Stomach (tissue), 19 donors: ENCODE measurements around the gene CNOT11. TPM values are rescaled to one million over a fixed set of nuclear protein-coding genes. Genes with fewer than 3 reads are reported as not detected.

Experiments used
- DNase-seq, 2 donors: peaks; one replicate each; pipeline versions ENCODE4 v3.0.0 to v3.0.0-alpha.2; 2013 to 2019
- H3K27ac ChIP-seq, 5 donors: fragments of 200-600 bp in 4 of 5; sonication (generic) in 4 of 5; one replicate each; pipeline ENCODE4 v1.5.1; 2013 to 2019; ENCODE audit warnings: mild to moderate bottlenecking in 1 of 5, moderate library complexity in 1 of 5
- H3K27me3 ChIP-seq, 3 donors: fragments of 200-600 bp; sonication (generic); one replicate each; pipeline ENCODE4 v1.5.1; 2017 to 2019; ENCODE audit warnings: mixed run types in 1 of 3
- H3K36me3 ChIP-seq, 4 donors: fragments of 200-600 bp; sonication (generic); 1 replicate in 3 of 4; 2 replicates in 1 of 4; pipeline ENCODE4 v1.5.1; 2016 to 2019
- H3K4me1 ChIP-seq, 4 donors: fragments of 200-600 bp; sonication (generic); one replicate each; pipeline ENCODE4 v1.5.1; 2016 to 2019
- H3K4me3 ChIP-seq, 4 donors: fragments of 200-600 bp; sonication (generic) in 3 of 4; one replicate each; pipeline ENCODE4 v1.5.1; 2016 to 2019; ENCODE audit warnings: mild to moderate bottlenecking in 1 of 4
- H3K9me3 ChIP-seq, 4 donors: fragments of 200-600 bp; sonication (generic); one replicate each; pipeline ENCODE4 v1.5.1; 2016 to 2019
- EP300 ChIP-seq: sonication (generic); formaldehyde crosslinking; IDR thresholded peaks from one replicate; pipeline ENCODE4 v1.6.1; 2017; ENCODE audit warnings: antibody characterized with exemption
- POLR2A ChIP-seq, 4 donors: fragments of 450-650 bp; IDR thresholded peaks; one replicate each; pipeline ENCODE4 v1.6.1; 2016; ENCODE audit warnings: antibody characterized with exemption in 4 of 4, control low read depth in 2 of 4, mild to moderate bottlenecking in 1 of 4, moderate library complexity in 1 of 4
- POLR2AphosphoS5 ChIP-seq, 3 donors: sonication (generic); formaldehyde crosslinking; IDR thresholded peaks; one replicate each; pipeline ENCODE4 v1.6.1; 2016; ENCODE audit warnings: antibody characterized with exemption in 3 of 3
- WGBS, 5 donors: extraction: QIAGEN DNeasy Blood & Tissue Kit in 3 of 5; methylation state at CpG; one replicate each; pipeline versions ENCODE4 v1.1.5 to v1.1.7; 2013 to 2018; 5-methylcytosine and 5-hydroxymethylcytosine counted together
- intact Hi-C: fragments of 100-400 bp; cut with DNase I; formaldehyde crosslinking; loops from one replicate; pipeline ENCODE4 v1.15.1; 2023; ENCODE audit warnings: low total_unique reads
- long read RNA-seq, 10 donors: transcript quantifications; one replicate each; lab custom pipeline, GENCODE V29; 2026
- polyA plus RNA-seq, 3 donors: library from polyadenylated mRNA; stranded (reverse); fragments of 200-250 nt; gene quantifications; one replicate each; pipeline ENCODE4 v1.2.3, GENCODE V29; 2013
- total RNA-seq, 5 donors: library from RNA; depleted of rRNA; stranded (reverse); fragments of >200 nt; gene quantifications; one replicate each; pipeline versions ENCODE4 v1.1.0 to v1.2.3, GENCODE V29; 2014 to 2016
- TF ChIP-seq, protein P1 (sequence below), 7 experiments: fragments of 450-650 bp in 4 of 7; fragments of 200-600 bp in 3 of 7; sonication (generic) in 3 of 7; IDR thresholded peaks; one replicate each; pipeline ENCODE4 v1.5.1; 2016 to 2019; ENCODE audit warnings: antibody characterized with exemption in 7 of 7, control low read depth in 2 of 7, mild to moderate bottlenecking in 1 of 7
- donor health status: healthy with polysubstance abuse.
- donor health status: Bipolar disorder and iron deficiency.
- donor health status: healthy.

The CNOT11 gene
- total RNA-seq (10 to 100 TPM in 4 of 5 donors, 1 to 10 TPM in 1; 9.3 to 71.4 (median 25.3) TPM), polyA plus RNA-seq (10 to 100 TPM; 16.1 to 26.6 (median 21.3) TPM)
- long read RNA-seq, donor 1, transcript CNOT11-201 (7 exons, 2,599 nt) = major isoform, 6 of 6 reads
- long read RNA-seq, donor 1, partial matches to known transcripts = 0 of 6 reads
- long read RNA-seq, donor 1, other reads (novel, unspliced or antisense) = 0 of 6 reads
- long read RNA-seq, donor 2, transcript CNOT11-201 (7 exons, 2,599 nt) = major isoform, 5 of 5 reads
- long read RNA-seq, donor 2, partial matches to known transcripts = 0 of 5 reads
- long read RNA-seq, donor 2, other reads (novel, unspliced or antisense) = 0 of 5 reads
- long read RNA-seq, donor 3, partial matches to known transcripts = 0 of 4 reads
- long read RNA-seq, donor 3, other reads (novel, unspliced or antisense) = 0 of 4 reads
- long read RNA-seq, donor 4, partial matches to known transcripts = 0 of 1 reads
- long read RNA-seq, donor 4, other reads (novel, unspliced or antisense) = 0 of 1 reads
- long read RNA-seq, donor 5, transcript CNOT11-201 (7 exons, 2,599 nt) = major isoform, 6 of 49 reads
- long read RNA-seq, donor 5, partial matches to known transcripts = 26 of 49 reads
- long read RNA-seq, donor 5, other reads (novel, unspliced or antisense) = 17 of 49 reads
- long read RNA-seq, donor 6 = 0 reads
- long read RNA-seq, donor 7, transcript CNOT11-201 (7 exons, 2,599 nt) = major isoform, 12 of 44 reads
- long read RNA-seq, donor 7, partial matches to known transcripts = 32 of 44 reads
- long read RNA-seq, donor 7, other reads (novel, unspliced or antisense) = 0 of 44 reads
- long read RNA-seq, donor 8, transcript CNOT11-201 (7 exons, 2,599 nt) = major isoform, 7 of 7 reads
- long read RNA-seq, donor 8, partial matches to known transcripts = 0 of 7 reads
- long read RNA-seq, donor 8, other reads (novel, unspliced or antisense) = 0 of 7 reads
- long read RNA-seq, donor 9, partial matches to known transcripts = 33 of 56 reads
- long read RNA-seq, donor 9, other reads (novel, unspliced or antisense) = 19 of 56 reads
- long read RNA-seq, donor 10, partial matches to known transcripts = 7 of 10 reads
- long read RNA-seq, donor 10, other reads (novel, unspliced or antisense) = 0 of 10 reads

DNA sequence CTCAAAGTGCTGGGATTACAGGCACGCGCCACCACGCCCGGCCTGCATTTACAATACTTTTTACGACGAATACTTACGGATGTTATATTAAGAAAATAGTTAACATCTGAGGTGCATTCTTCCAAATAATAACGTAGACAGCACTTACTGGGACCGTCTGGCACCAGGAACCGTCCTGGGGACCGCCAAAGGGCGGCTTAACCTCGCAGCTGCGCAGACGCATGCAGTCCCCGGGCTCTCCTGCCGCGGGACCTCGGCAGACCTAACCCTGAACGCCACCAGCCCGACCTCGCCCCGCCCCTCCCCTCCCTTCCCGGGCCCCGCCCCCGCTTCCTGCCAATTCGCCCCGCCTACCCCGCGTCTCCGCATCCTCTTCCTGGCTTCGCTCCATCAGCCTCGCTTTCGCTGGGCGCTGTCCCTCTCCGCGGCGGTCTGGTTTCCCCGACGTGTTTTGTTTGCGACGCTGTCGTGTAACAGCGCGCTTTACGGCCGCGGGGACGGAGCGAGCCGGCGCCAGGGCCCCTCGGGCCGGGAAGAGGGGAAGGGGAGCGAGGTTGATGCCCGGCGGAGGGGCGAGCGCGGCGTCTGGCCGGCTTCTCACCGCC is at the start of gene CNOT11:
Gene CNOT11 (plus strand): TSS at position 479 of the 605 bp plus-strand sequence. CDS start 79 bp downstream, at position 558.
- DNase-seq = peak; percentile 100
- H3K36me3 ChIP-seq = peaks cover 0 to 9% (median 1%) of the 10 kb centered on the region in 4 donors
- no peaks in the 10 kb centered on the region for H3K9me3 ChIP-seq
- H3K4me1 ChIP-seq = peaks cover 24 to 59% (median 49%) of the 10 kb centered on the region in 4 donors
- no peaks in the 10 kb centered on the region for H3K27me3 ChIP-seq
- TF ChIP-seq POLR2AphosphoS5 (IDR thresholded peaks at IDR 0.05) (peak; percentile 79 to 98 (median 90)), EP300 (no peak), POLR2A (IDR thresholded peaks at IDR 0.05) (peak in 2 of 4 donors; percentile 35 to 43)
- TF ChIP-seq, protein P1, sequence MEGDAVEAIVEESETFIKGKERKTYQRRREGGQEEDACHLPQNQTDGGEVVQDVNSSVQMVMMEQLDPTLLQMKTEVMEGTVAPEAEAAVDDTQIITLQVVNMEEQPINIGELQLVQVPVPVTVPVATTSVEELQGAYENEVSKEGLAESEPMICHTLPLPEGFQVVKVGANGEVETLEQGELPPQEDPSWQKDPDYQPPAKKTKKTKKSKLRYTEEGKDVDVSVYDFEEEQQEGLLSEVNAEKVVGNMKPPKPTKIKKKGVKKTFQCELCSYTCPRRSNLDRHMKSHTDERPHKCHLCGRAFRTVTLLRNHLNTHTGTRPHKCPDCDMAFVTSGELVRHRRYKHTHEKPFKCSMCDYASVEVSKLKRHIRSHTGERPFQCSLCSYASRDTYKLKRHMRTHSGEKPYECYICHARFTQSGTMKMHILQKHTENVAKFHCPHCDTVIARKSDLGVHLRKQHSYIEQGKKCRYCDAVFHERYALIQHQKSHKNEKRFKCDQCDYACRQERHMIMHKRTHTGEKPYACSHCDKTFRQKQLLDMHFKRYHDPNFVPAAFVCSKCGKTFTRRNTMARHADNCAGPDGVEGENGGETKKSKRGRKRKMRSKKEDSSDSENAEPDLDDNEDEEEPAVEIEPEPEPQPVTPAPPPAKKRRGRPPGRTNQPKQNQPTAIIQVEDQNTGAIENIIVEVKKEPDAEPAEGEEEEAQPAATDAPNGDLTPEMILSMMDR (IDR thresholded peaks at IDR 0.05) = no peak
- intact Hi-C loops = no loop called here
- peak within 1 kb of the TSS; percentile 95 to 98 (median 98) for H3K27ac ChIP-seq
- WGBS, 5 donors = 0 to 1% (median 1%) methylated on average over 27 to 63 of the region's 63 CpGs
- H3K4me3 ChIP-seq = peak within 1 kb of the TSS; percentile 70 to 98 (median 82)

DNA sequence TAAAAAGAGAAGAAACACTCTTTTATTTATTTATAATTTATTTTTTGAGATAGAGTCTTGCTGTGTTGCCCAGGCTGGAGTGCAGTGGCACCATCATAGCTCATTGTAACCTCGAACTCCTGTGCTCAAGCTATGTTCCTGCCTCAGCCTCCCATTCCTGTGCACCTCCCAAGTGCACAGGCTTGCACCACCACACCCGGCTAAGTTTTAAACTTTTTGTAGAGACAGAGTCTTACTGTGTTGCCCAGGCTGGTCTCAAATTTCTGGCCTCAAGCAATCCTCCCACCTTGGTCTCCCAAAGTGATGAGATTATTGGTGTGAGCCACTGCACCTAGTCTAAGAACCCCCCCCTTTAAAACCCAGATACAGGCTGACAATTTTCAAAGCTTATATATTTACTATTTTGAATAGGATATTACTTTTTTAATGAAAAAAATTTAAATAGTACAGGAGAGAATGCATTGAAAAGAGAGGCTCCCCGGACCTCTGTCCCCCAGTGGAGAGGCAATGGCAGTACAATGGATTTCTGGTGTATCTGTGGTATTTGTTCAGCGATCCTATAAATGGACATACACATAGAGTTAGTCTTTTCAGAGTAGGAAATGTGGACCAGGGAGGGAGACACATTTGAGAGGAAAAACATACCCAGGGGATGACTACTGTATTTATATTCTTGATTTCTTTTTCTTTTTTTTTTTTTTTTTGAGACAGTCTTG is 48.1 kb upstream of the CNOT11 start:
- 88 to 92% (median 91%) methylated on average over 4 of the region's 4 CpGs for WGBS, 5 donors
- TF ChIP-seq EP300 (no peak), POLR2A (IDR thresholded peaks at IDR 0.05) (no peak)
- TF ChIP-seq, protein P1 (IDR thresholded peaks at IDR 0.05) = peak in 1 of 7 experiments; percentile 6
- Histone ChIP-seq H3K4me3 (no peak overlapping the region), H3K36me3 (no peaks in the 10 kb centered on the region), H3K27me3 (no peaks in the 10 kb centered on the region), H3K9me3 (no peaks in the 10 kb centered on the region), H3K27ac (no peak overlapping the region), H3K4me1 (peaks cover 0 to 29% (median 6%) of the 10 kb centered on the region in 4 donors)
- DNase-seq = no peak
- intact Hi-C loops = no loop called here

DNA sequence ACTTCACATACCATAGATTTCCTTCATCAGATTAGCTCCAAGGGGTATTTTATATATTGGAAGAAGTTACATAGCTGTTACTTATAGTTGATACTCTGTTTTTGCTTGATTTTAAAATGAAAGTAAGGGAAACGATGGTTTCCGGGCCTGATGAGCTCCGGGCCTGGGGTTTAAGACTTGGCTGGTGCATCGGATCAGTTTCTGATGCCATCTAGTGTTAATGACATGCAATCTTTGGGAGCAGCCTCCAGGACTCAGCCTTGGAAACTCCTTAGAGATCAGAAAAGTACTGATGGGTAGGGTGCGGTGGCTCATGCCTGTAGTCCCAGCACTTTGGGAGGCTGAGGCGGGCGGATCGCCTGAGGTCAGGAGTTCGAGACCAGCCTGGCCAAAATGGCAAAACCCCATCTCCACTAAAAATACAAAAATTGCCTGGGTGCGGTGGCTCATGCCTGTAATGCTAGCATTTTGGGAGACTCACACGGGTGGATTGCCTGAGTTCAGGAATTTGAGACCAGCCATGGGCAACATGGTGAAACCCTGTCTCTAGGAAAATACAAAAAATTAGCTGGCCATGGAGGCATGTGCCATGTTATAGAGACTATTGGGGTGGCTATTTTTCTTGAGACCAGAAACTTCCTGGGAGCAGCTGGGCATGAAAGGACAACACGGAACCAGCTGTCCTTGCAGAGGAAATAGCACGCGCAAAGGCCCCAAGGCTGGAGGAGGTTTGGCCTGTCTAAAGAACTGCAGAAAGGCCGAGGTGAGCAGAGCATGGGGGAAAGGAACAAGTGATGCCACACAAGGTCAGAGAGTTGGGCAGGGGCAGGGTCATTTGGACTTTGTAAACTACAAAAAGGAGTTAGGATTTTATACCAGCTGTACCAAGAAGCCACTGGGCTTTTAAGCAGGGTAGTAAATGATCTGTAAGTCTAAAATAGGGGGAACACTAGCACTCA is 46.9 kb upstream of the CNOT11 start:
- Histone ChIP-seq H3K27me3 (no peaks in the 10 kb centered on the region), H3K36me3 (no peaks in the 10 kb centered on the region), H3K4me3 (peak overlapping the region in 3 of 4 donors; percentile 12 to 23 (median 13)), H3K4me1 (peaks cover 0 to 24% (median 6%) of the 10 kb centered on the region in 4 donors), H3K27ac (peak overlapping the region in 2 of 5 donors; percentile 7 to 21), H3K9me3 (no peaks in the 10 kb centered on the region)
- DNase-seq = peak; percentile 61 to 87
- intact Hi-C loops = no loop called here
- WGBS, 5 donors = 42 to 53% (median 44%) methylated on average over 15 of the region's 15 CpGs
- TF ChIP-seq EP300 (no peak), POLR2A (IDR thresholded peaks at IDR 0.05) (no peak), POLR2AphosphoS5 (IDR thresholded peaks at IDR 0.05) (no peak)
- TF ChIP-seq, protein P1 (IDR thresholded peaks at IDR 0.05) = peak in 4 of 7 experiments; percentile 7 to 48 (median 40)
